Hepatocyte (in vitro differentiated cells): ENCODE data around the gene TSGA10IP.

Source experiments
- CTCF ChIP-seq: fragments of 200-600 bp; sonication (generic); IDR thresholded peaks from 2 replicates; pipeline ENCODE4 v1.5.1; 2016; ENCODE audit warnings: antibody characterized with exemption, mild to moderate bottlenecking; ENCODE audit not compliant: poor library complexity
- EZH2 ChIP-seq: fragments of 200-600 bp; sonication (generic); IDR thresholded peaks from 2 replicates; pipeline ENCODE4 v1.6.1; 2016; ENCODE audit warnings: antibody characterized with exemption, mild to moderate bottlenecking, borderline replicate concordance

- no peak for TF ChIP-seq CTCF
- no peak for TF ChIP-seq EZH2
Measured at GRCh38 chr11:65960824-65961266, 15.6 kb downstream of the TSGA10IP start.
